ENCODE measurements around the gene OR13C9.
"Not testable (repeated sequence)": the region's sequence is repeated elsewhere in the genome, so short reads cannot be mapped to it uniquely, and the experiment has no call there.

The OR13C9 gene

DNA sequence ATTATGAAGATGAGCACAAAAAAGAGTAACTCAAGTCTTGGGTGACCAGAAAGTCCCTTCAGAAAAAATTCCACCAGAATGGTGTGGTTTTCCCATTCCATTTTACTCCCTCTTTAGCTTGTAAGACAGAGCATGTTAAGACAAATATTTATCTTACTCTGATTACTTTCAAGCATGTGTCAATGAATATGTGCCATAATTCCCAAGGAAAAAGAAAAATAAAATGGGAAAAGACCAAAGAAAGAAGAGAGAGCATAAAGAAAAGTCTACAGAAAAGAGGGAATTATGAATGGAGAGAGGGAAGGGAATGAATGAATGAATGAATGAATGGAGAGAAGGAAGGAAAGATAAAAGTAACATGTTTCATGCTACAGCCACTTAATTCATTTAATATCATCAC is 18.7 kb downstream of the OR13C9 start, which contains the start of gene OR13C5:
TSS of gene OR13C5 (minus strand) at position 101 of the 400 bp plus-strand sequence. CDS start at position 101, 0 bp downstream.
- H3K9ac ChIP-seq (ENCODE audit: low read length in 2 of 2); H3K4me3 ChIP-seq (ENCODE audit: low read length in 2 of 2); H3K27ac ChIP-seq (ENCODE audit: low read length); H3K9me3 ChIP-seq (ENCODE audit: control insufficient read depth in 2 of 2, low read length in 2 of 2); H3K27me3 ChIP-seq (ENCODE audit: control insufficient read depth in 1 of 2, insufficient read depth in 2 of 2, low read length in 2 of 2); H3K4me1 ChIP-seq (ENCODE audit: control insufficient read depth, insufficient read depth, low read length); H3K36me3 ChIP-seq (ENCODE audit: control insufficient read depth in 2 of 2, insufficient read depth in 2 of 2, low read length in 2 of 2): not testable (repeated sequence)

DNA sequence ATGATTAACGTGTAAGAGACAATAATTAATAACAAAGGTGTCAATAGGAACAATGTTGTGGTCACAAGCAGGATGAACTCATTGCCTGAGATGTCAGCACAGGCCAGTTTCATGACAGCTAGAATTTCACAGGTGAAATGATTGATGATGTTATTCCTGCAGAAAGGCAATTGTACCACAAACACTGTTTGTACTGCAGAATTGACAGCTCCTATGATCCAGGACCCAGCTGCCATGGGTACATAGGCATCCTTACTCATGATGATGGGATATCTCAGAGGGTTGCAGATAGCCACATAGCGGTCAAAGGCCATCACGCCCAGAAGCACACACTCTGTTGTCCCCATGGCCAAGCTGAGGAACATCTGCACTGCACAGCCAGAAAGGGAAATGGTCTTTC is 19.3 kb downstream of the OR13C9 start:
- H3K9ac ChIP-seq (ENCODE audit: low read length in 2 of 2); H3K27me3 ChIP-seq (ENCODE audit: control insufficient read depth in 1 of 2, insufficient read depth in 2 of 2, low read length in 2 of 2); H3K27ac ChIP-seq (ENCODE audit: low read length); H3K4me3 ChIP-seq (ENCODE audit: low read length in 2 of 2); H3K4me1 ChIP-seq (ENCODE audit: control insufficient read depth, insufficient read depth, low read length); H3K9me3 ChIP-seq (ENCODE audit: control insufficient read depth in 2 of 2, low read length in 2 of 2); H3K36me3 ChIP-seq (ENCODE audit: control insufficient read depth in 2 of 2, insufficient read depth in 2 of 2, low read length in 2 of 2): not testable (repeated sequence)

DNA sequence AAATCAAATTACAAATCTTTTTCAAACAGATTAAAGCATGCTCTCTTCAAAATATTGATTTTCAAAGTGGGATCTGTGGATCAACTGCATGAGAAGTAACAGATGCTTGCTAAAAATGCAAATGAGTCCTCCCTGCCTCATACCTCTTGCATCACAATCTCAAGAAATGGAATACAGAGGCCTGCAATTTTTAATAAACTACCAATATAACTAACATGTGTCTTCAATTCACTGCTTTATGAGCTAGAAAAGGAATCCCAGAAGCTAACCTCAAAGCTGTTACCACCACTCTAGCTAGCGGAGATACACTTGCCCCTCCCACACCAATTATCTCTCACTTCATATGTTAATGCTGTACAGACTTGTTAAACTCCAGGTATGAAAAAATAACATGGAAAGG is 28.4 kb downstream of the OR13C9 start:
- Histone ChIP-seq H3K27ac (ENCODE audit: low read length) (no peak overlapping the region), H3K27me3 (ENCODE audit: control insufficient read depth in 1 of 2, insufficient read depth in 2 of 2, low read length in 2 of 2) (no peaks in the 10 kb centered on the region), H3K9me3 (ENCODE audit: control insufficient read depth in 2 of 2, low read length in 2 of 2) (peaks cover 0 to 3% of the 10 kb centered on the region in 2 donors), H3K4me1 (ENCODE audit: control insufficient read depth, insufficient read depth, low read length) (no peaks in the 10 kb centered on the region), H3K9ac (ENCODE audit: low read length in 2 of 2) (no peak overlapping the region), H3K36me3 (ENCODE audit: control insufficient read depth in 2 of 2, insufficient read depth in 2 of 2, low read length in 2 of 2) (no peaks in the 10 kb centered on the region), H3K4me3 (ENCODE audit: low read length in 2 of 2) (no peak overlapping the region)

GRCh38 chr9:104586496-104587180 is 31.4 kb downstream of the OR13C9 start:
- Histone ChIP-seq H3K9ac (ENCODE audit: low read length in 2 of 2) (no peak overlapping the region), H3K36me3 (ENCODE audit: control insufficient read depth in 2 of 2, insufficient read depth in 2 of 2, low read length in 2 of 2) (no peaks in the 10 kb centered on the region), H3K27ac (ENCODE audit: low read length) (no peak overlapping the region)

GRCh38 chr9:104580562-104580961 is 37.4 kb downstream of the OR13C9 start:
- no peak overlapping the region for H3K9ac ChIP-seq (ENCODE audit: low read length in 2 of 2)
- no peaks in the 10 kb centered on the region for H3K27me3 ChIP-seq (ENCODE audit: control insufficient read depth in 1 of 2, insufficient read depth in 2 of 2, low read length in 2 of 2)
- H3K4me3 ChIP-seq (ENCODE audit: low read length in 2 of 2): no peak overlapping the region
- H3K27ac ChIP-seq (ENCODE audit: low read length): no peak overlapping the region
- H3K36me3 ChIP-seq (ENCODE audit: control insufficient read depth in 2 of 2, insufficient read depth in 2 of 2, low read length in 2 of 2): no peaks in the 10 kb centered on the region
- no peaks in the 10 kb centered on the region for H3K4me1 ChIP-seq (ENCODE audit: control insufficient read depth, insufficient read depth, low read length)
- H3K9me3 ChIP-seq (ENCODE audit: control insufficient read depth in 2 of 2, low read length in 2 of 2): no peaks in the 10 kb centered on the region

More at GRCh38 chr9:104586496-104587180, 31.4 kb downstream of the OR13C9 start:
- Histone ChIP-seq H3K4me1 (ENCODE audit: control insufficient read depth, insufficient read depth, low read length) (no peaks in the 10 kb centered on the region), H3K4me3 (ENCODE audit: low read length in 2 of 2) (no peak overlapping the region), H3K27me3 (ENCODE audit: control insufficient read depth in 1 of 2, insufficient read depth in 2 of 2, low read length in 2 of 2) (no peaks in the 10 kb centered on the region), H3K9me3 (ENCODE audit: control insufficient read depth in 2 of 2, low read length in 2 of 2) (no peaks in the 10 kb centered on the region)

DNA sequence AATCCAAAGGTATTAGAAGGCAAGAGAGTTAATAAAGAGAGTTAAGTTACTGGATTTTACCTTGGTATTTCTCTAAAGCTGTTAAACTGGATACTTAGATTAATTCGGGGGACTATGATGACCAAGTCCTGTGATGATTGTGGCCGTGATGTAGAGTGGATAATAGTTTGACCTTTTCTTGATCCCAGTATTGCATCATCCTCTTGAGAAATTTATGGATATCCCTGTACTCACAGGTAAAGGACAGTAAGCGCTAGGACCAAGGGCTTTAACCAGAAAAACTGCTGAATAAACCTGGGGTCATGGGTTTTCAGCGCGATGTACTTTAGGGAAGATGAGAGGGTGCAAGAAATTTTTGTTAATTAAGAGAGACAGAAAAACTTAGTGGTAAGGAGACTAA is 40.7 kb downstream of the OR13C9 start:
- H3K4me3 ChIP-seq (ENCODE audit: low read length in 2 of 2): no peak overlapping the region
- no peak overlapping the region for H3K9ac ChIP-seq (ENCODE audit: low read length in 2 of 2)
- H3K4me1 ChIP-seq (ENCODE audit: control insufficient read depth, insufficient read depth, low read length): no peaks in the 10 kb centered on the region
- no peaks in the 10 kb centered on the region for H3K36me3 ChIP-seq (ENCODE audit: control insufficient read depth in 2 of 2, insufficient read depth in 2 of 2, low read length in 2 of 2)
- no peak overlapping the region for H3K27ac ChIP-seq (ENCODE audit: low read length)
- no peaks in the 10 kb centered on the region for H3K27me3 ChIP-seq (ENCODE audit: control insufficient read depth in 1 of 2, insufficient read depth in 2 of 2, low read length in 2 of 2)
- H3K9me3 ChIP-seq (ENCODE audit: control insufficient read depth in 2 of 2, low read length in 2 of 2): no peaks in the 10 kb centered on the region

GRCh38 chr9:104575456-104575855 is 42.5 kb downstream of the OR13C9 start:
- H3K4me3 ChIP-seq (ENCODE audit: low read length in 2 of 2): no peak overlapping the region
- no peaks in the 10 kb centered on the region for H3K4me1 ChIP-seq (ENCODE audit: control insufficient read depth, insufficient read depth, low read length)
- no peaks in the 10 kb centered on the region for H3K36me3 ChIP-seq (ENCODE audit: control insufficient read depth in 2 of 2, insufficient read depth in 2 of 2, low read length in 2 of 2)
- no peak overlapping the region for H3K9ac ChIP-seq (ENCODE audit: low read length in 2 of 2)
- H3K9me3 ChIP-seq (ENCODE audit: control insufficient read depth in 2 of 2, low read length in 2 of 2): no peaks in the 10 kb centered on the region
- no peak overlapping the region for H3K27ac ChIP-seq (ENCODE audit: low read length)
- H3K27me3 ChIP-seq (ENCODE audit: control insufficient read depth in 1 of 2, insufficient read depth in 2 of 2, low read length in 2 of 2): no peaks in the 10 kb centered on the region

DNA sequence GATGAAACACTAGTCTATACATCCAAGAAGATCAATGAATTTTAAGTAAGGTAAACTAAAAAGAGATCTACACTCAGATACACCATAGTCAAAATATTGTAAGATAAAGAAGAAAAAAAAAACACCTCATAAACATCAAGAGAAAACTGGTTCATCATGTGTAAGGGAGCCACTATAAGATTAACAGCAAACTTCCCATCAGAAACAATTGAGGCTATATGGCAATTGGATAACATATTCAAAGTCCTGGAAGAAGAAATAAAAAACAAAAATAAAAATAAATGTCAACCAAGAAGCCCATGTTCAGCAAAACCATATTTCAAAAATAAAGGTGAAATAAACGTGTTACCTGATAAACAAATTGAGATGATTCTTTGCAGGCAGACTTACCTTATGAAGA is 45.4 kb downstream of the OR13C9 start:
- no peaks in the 10 kb centered on the region for H3K36me3 ChIP-seq (ENCODE audit: control insufficient read depth in 2 of 2, insufficient read depth in 2 of 2, low read length in 2 of 2)

DNA sequence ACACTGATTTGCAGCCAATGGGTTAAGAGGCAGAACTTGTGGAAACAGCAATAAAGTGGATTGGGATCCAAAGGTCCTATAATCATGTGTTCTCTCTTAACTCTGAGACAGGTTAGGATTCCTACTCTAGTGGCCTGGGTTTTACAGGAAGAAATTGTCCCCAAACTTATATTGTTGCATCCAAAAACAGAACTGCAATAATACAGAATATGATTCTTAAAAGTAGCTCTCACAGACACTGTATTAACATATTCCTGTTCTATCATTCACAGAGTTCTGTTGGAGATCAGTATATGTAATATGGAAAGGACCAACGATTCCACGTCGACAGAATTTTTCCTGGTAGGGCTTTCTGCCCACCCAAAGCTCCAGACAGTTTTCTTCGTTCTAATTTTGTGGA is 49.1 kb downstream of the OR13C9 start, which contains the start of gene OR13C8:
TSS of gene OR13C8 (plus strand) at position 301 of the 400 bp plus-strand sequence. CDS start at position 301, 0 bp downstream.
- H3K4me3 ChIP-seq (ENCODE audit: low read length in 2 of 2): no peak within 1 kb of the TSS
- no peaks in the 10 kb centered on the region for H3K36me3 ChIP-seq (ENCODE audit: control insufficient read depth in 2 of 2, insufficient read depth in 2 of 2, low read length in 2 of 2)
- H3K9ac ChIP-seq (ENCODE audit: low read length in 2 of 2): no peak within 1 kb of the TSS
- no peak within 1 kb of the TSS for H3K27ac ChIP-seq (ENCODE audit: low read length)
- H3K27me3 ChIP-seq (ENCODE audit: control insufficient read depth in 1 of 2, insufficient read depth in 2 of 2, low read length in 2 of 2): no peaks in the 10 kb centered on the region
- no peaks in the 10 kb centered on the region for H3K4me1 ChIP-seq (ENCODE audit: control insufficient read depth, insufficient read depth, low read length)
- no peaks in the 10 kb centered on the region for H3K9me3 ChIP-seq (ENCODE audit: control insufficient read depth in 2 of 2, low read length in 2 of 2)

More for the DNA sequence above, 45.4 kb downstream of the OR13C9 start:
- no peaks in the 10 kb centered on the region for H3K27me3 ChIP-seq (ENCODE audit: control insufficient read depth in 1 of 2, insufficient read depth in 2 of 2, low read length in 2 of 2)
- H3K4me3 ChIP-seq (ENCODE audit: low read length in 2 of 2): no peak overlapping the region
- no peaks in the 10 kb centered on the region for H3K9me3 ChIP-seq (ENCODE audit: control insufficient read depth in 2 of 2, low read length in 2 of 2)
- H3K4me1 ChIP-seq (ENCODE audit: control insufficient read depth, insufficient read depth, low read length): no peaks in the 10 kb centered on the region
- H3K27ac ChIP-seq (ENCODE audit: low read length): no peak overlapping the region
- H3K9ac ChIP-seq (ENCODE audit: low read length in 2 of 2): no peak overlapping the region
